Measurements from ENCODE around the gene EEFSEC. TPM values are rescaled to one million over a fixed set of nuclear protein-coding genes. Genes with fewer than 3 reads are reported as not detected.

EEFSEC gene
- total RNA-seq, 1 donor, result 5.1 TPM

DNA sequence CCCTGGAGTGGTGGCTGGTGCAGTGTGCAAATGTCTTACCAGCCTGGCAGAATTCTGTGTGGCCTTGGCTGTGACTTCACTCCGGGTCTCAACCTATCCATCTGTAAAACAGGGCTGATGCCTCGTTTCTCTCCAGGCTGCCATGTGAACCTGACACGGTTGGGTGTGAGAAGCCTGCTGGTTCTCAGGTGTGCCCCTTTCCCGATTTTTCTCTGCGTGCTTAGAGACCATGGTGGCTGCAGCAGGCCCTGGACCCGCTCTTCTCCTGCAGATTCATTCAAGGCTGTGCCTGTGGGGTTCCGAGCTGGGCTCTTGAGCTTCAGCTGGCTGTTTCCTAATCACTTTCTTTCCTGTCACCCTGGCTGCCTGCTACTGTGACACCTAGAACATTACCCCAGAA lies 38.9 kb downstream of the EEFSEC start:
- Histone ChIP-seq H3K4me3 (ENCODE audit: insufficient read depth, low read length) (no peak overlapping the region), H3K27me3 (ENCODE audit: insufficient read depth, low read length) (no peaks in the 10 kb centered on the region), H3K27ac (ENCODE audit: low read depth, low read length) (no peak overlapping the region), H3K4me2 (ENCODE audit: insufficient read depth, low read length) (no peak overlapping the region), H3K36me3 (ENCODE audit: insufficient read depth, low read length) (no peaks in the 10 kb centered on the region), H4K20me1 (ENCODE audit: insufficient read depth, low read length) (no peaks in the 10 kb centered on the region), H3K4me1 (ENCODE audit: insufficient read depth, low read length) (peaks cover 6% of the 10 kb centered on the region), H3K79me2 (ENCODE audit: insufficient read depth, low read length) (no peaks in the 10 kb centered on the region), H3K9me3 (ENCODE audit: low read depth, low read length) (no peaks in the 10 kb centered on the region), H2AFZ (ENCODE audit: low read length) (no peak overlapping the region)
- TF ChIP-seq, protein P1, sequence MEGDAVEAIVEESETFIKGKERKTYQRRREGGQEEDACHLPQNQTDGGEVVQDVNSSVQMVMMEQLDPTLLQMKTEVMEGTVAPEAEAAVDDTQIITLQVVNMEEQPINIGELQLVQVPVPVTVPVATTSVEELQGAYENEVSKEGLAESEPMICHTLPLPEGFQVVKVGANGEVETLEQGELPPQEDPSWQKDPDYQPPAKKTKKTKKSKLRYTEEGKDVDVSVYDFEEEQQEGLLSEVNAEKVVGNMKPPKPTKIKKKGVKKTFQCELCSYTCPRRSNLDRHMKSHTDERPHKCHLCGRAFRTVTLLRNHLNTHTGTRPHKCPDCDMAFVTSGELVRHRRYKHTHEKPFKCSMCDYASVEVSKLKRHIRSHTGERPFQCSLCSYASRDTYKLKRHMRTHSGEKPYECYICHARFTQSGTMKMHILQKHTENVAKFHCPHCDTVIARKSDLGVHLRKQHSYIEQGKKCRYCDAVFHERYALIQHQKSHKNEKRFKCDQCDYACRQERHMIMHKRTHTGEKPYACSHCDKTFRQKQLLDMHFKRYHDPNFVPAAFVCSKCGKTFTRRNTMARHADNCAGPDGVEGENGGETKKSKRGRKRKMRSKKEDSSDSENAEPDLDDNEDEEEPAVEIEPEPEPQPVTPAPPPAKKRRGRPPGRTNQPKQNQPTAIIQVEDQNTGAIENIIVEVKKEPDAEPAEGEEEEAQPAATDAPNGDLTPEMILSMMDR (IDR thresholded peaks at IDR 0.05; ENCODE audit: extremely low read depth, low read depth, low read length), result no peak
- DNase-seq (ENCODE audit: insufficient read length, low spot score, missing footprints), result no peak

DNA sequence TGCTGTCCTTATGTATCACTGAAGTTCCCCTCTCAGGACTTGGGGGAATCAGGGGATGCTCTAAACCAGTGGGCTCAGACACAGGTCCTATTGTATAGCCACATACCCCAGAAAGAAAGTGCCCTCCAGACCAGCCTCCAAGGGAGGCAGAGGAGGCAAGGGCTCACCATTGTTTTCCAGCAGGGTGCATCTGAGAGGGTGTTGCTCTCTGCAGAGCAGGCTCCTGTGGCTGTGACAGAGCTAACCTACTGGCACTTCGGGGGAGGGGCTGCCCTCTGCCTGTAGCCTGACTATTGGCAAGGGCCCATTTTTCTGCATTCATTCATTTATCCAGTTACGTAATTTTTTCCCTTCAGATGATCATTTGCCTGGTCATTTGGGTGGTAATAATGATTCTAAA lies 39.9 kb downstream of the EEFSEC start:
- TF ChIP-seq, protein P1 (IDR thresholded peaks at IDR 0.05; ENCODE audit: extremely low read depth, low read depth, low read length), result no peak
- no peaks in the 10 kb centered on the region for H3K9me3 ChIP-seq (ENCODE audit: low read depth, low read length)
- H3K27me3 ChIP-seq (ENCODE audit: insufficient read depth, low read length), result no peaks in the 10 kb centered on the region
- no peak overlapping the region for H3K27ac ChIP-seq (ENCODE audit: low read depth, low read length)
- H3K36me3 ChIP-seq (ENCODE audit: insufficient read depth, low read length), result no peaks in the 10 kb centered on the region
- H3K4me3 ChIP-seq (ENCODE audit: insufficient read depth, low read length), result no peak overlapping the region
- DNase-seq (ENCODE audit: insufficient read length, low spot score, missing footprints), result no peak
- peaks cover 6% of the 10 kb centered on the region for H3K4me1 ChIP-seq (ENCODE audit: insufficient read depth, low read length)
- no peak overlapping the region for H2AFZ ChIP-seq (ENCODE audit: low read length)
- no peak overlapping the region for H3K4me2 ChIP-seq (ENCODE audit: insufficient read depth, low read length)
- H4K20me1 ChIP-seq (ENCODE audit: insufficient read depth, low read length), result no peaks in the 10 kb centered on the region
- H3K79me2 ChIP-seq (ENCODE audit: insufficient read depth, low read length), result no peaks in the 10 kb centered on the region

DNA sequence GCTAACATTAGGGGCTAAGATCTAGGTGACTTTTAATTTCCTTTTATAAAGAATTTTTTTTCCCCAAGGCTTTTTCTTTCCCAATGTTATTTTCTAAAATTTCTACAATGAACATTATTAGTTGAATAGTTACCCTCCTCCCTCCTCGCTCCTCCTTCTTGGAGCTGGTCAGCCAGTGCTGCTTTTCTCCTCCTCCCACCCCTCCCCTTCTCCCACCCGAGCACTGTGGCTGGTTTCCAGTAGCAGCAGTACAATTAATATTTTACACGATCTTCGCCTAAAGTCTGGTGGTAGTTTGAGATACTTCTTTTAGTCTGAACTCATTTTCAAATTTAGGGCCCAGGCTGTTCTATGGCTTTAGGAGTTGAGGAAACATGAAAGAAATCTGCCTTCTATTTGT lies 41.6 kb downstream of the EEFSEC start:
- Histone ChIP-seq H3K9me3 (ENCODE audit: low read depth, low read length) (no peaks in the 10 kb centered on the region), H3K27ac (ENCODE audit: low read depth, low read length) (no peak overlapping the region), H2AFZ (ENCODE audit: low read length) (no peak overlapping the region), H4K20me1 (ENCODE audit: insufficient read depth, low read length) (no peaks in the 10 kb centered on the region), H3K4me1 (ENCODE audit: insufficient read depth, low read length) (no peaks in the 10 kb centered on the region), H3K27me3 (ENCODE audit: insufficient read depth, low read length) (no peaks in the 10 kb centered on the region), H3K79me2 (ENCODE audit: insufficient read depth, low read length) (no peaks in the 10 kb centered on the region), H3K4me2 (ENCODE audit: insufficient read depth, low read length) (no peak overlapping the region), H3K36me3 (ENCODE audit: insufficient read depth, low read length) (no peaks in the 10 kb centered on the region), H3K4me3 (ENCODE audit: insufficient read depth, low read length) (no peak overlapping the region)
- DNase-seq (ENCODE audit: insufficient read length, low spot score, missing footprints), result no peak
- TF ChIP-seq, protein P1 (IDR thresholded peaks at IDR 0.05; ENCODE audit: extremely low read depth, low read depth, low read length), result no peak

DNA sequence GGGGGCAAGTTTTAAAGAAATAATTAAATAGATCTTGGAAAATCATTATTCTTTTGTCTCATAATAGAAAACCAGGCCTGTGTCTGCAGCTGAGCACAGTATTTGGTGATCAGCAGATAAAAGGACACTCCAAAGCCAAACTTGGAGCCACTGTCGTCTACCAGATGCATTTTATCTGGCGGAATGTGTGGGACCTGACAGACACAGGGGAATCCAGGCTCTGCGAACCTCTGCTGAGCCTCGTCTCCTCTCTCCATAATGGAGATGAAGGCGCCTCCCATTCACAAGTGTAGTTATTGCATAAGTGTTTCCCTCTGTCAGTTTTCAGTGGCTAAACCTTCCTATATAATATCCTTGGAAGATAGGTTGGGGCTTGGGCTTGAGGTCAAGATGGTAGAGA lies 42.1 kb downstream of the EEFSEC start:
- Histone ChIP-seq H3K9me3 (ENCODE audit: low read depth, low read length) (no peaks in the 10 kb centered on the region), H2AFZ (ENCODE audit: low read length) (no peak overlapping the region), H3K4me2 (ENCODE audit: insufficient read depth, low read length) (no peak overlapping the region), H3K4me3 (ENCODE audit: insufficient read depth, low read length) (no peak overlapping the region), H3K79me2 (ENCODE audit: insufficient read depth, low read length) (no peaks in the 10 kb centered on the region), H3K36me3 (ENCODE audit: insufficient read depth, low read length) (no peaks in the 10 kb centered on the region), H3K27ac (ENCODE audit: low read depth, low read length) (no peak overlapping the region), H3K27me3 (ENCODE audit: insufficient read depth, low read length) (no peaks in the 10 kb centered on the region), H4K20me1 (ENCODE audit: insufficient read depth, low read length) (no peaks in the 10 kb centered on the region), H3K4me1 (ENCODE audit: insufficient read depth, low read length) (no peaks in the 10 kb centered on the region)
- TF ChIP-seq, protein P1 (IDR thresholded peaks at IDR 0.05; ENCODE audit: extremely low read depth, low read depth, low read length), result no peak
- no peak for DNase-seq (ENCODE audit: insufficient read length, low spot score, missing footprints)
